GM21515 (cell line): Measurements from ENCODE around the gene NGEF.
"Not testable (repeated sequence)": the region's sequence is repeated elsewhere in the genome, so short reads cannot be mapped to it uniquely, and the experiment has no call there.

Source experiments
- ATAC-seq: cut with Tn5 transposase; IDR thresholded peaks from one replicate; pipeline ENCODE4 v1.9.1; 2021; ENCODE audit not compliant: unreplicated experiment

Gene NGEF

DNA sequence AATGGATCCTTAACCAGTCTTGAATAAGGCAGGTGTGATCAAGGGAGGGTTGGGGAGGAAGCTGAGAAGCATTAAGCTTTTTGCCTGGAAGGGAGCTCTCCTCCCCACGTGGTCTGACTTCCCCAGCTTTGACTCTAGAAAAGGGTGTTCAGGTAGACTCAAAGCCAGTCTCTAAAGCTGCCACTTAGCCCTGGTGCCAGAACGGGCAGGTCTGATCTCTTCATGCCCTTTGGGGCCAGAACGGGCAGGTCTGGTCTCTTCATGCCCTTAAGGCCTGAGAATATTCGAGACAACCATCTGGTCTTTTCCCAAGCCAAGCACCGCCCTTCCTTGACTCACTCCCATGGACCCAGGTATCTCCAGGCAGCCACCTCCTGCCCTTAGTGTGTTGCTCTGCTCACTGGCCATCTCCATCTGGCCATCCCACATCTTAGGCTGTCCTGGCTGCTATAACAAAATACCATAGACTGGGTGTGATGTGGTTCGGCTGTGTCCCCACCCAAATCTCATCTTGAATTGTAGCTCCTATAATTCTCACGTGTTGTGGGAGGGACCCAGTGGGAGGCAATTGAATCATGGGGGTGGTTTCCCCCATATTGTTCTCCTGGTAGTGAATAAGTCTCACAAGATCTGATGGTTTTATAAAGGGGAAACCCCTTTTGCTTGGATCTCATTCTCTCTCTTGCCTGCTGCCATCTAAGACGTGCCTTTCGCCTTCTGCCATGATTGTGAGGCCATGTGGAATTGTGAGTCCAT is 83.6 kb downstream of the NGEF start:
- no peak for ATAC-seq

DNA sequence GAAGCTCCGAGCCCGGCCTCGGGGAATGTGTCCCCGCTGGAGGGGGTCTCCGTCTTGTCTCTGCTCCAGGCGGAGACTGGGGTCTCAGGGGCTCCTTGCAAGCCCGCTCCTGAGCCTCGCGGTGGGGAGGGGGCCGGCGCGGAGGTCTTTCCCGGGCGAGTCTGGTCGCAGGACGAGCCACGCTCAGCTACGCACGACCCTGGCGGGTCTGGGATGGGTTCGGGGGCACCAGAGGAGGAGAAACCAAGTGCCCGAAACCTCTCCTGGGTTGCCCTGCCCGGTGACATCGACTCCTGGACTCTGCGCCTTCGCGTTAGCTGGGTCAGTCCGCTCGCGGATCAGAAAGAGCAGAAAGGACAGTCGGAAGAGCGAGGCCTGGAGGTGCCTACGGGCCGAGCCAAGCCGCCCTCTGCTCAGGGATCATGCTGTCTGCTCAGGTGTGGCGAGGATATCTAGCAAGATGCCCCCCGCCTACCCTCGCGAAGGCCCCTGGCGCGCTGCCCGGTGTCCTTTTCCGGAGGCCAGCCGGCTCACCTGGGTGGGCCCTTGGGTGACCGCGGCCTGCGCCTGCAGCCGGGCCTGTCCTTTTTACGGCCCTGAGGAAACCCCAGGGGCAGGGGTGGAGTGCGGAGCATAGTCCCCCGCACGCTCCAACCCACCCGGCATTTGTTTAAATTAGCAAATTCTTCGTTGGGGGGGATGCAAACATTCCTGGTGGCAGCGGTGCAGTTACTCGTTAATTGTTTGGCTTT is 84.3 kb downstream of the NGEF start:
- no peak for ATAC-seq

GRCh38 chr2:232927793-232928550 is 85.1 kb downstream of the NGEF start:
- no peak for ATAC-seq

- ATAC-seq, result no peak
These were observed 85.8 kb downstream of the NGEF start for GRCh38 chr2:232927032-232927792.

DNA sequence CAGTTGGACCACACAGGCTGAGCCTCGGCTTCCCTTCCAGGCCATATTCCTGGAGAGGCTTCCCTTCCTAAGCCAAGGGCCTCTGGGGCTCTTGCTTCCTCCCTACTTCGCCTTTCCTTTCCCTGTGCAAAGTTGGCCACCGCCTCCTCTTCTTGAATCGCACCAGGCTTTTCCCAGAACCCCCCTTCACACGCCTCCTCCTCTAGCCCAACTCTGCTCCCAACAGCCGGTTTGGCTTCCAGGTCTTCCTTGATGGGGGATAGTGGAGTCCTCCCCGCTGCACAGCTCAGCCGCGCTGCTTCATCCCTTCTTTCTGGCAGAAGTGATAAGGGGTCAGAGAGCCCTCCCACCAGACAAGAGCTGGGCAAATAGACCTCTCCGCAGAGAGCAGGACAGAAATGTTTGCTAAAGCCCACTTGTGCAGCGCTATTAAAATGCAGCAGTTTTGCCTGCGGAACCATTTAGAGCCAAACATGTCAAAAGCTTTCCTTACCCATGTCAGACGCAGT is 86.6 kb downstream of the NGEF start:
- ATAC-seq, result no peak

GRCh38 chr2:232925821-232926156 is 87.3 kb downstream of the NGEF start:
- ATAC-seq, result no peak

DNA sequence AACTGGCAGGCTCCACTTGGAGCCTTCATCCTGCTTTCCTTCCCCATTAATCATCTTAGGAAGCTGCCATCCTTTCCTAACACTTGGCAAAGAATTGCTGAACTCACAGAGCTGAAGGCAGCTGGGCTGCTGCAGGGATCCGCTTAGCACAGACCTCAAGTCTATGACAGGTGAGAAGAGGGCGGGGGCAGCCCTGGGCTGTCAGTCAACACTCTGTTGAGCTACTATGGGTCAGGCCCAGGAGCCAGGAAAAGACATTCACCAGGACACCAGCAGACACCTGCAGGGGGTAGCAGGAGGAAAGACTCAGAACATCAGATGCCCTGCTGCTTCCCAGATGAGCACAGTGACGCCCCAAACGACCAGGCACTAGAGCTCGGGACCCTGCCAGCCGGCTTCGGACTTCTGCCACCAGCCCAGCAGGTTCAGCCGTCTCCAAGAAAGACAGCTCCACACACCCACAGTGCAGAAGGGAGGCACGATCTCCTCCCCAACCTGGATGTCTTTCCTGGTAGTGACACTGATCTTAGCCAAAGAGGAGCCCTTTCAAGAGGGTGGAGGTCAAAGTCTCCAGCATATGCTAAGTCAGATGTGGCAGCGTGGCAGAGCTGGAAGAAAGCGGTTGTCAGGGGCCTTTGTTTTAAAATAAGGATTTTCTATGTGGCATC is 87.8 kb downstream of the NGEF start:
- ATAC-seq, result no peak

DNA sequence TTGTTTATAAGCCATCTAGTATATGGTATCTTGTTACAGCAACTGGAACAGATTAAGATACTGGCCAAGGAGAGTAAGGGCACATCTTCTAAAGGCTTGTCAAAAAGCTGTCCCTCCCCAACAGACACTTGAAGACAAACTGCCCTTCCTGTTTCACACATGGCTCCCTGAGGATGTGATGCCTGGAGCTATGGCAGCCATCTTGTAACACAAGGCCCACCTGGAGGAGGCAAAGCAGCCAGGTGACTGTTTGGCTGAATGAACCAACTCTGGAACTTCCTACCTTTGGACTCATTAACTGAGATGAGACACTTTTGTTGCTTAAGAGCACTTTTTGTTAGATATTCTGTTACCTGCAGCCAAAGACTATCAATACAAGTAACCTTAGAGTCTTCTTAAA is 88.6 kb downstream of the NGEF start:
- no peak for ATAC-seq

GRCh38 chr2:232920760-232921159 is 92.3 kb downstream of the NGEF start:
- ATAC-seq, result no peak

- no peak for ATAC-seq
These were observed 93.0 kb downstream of the NGEF start for GRCh38 chr2:232920055-232920454.

- no peak for ATAC-seq
These were observed 93.9 kb downstream of the NGEF start for GRCh38 chr2:232919141-232919540.

GRCh38 chr2:232913903-232914302 is 99.2 kb downstream of the NGEF start:
- ATAC-seq, result no peak

DNA sequence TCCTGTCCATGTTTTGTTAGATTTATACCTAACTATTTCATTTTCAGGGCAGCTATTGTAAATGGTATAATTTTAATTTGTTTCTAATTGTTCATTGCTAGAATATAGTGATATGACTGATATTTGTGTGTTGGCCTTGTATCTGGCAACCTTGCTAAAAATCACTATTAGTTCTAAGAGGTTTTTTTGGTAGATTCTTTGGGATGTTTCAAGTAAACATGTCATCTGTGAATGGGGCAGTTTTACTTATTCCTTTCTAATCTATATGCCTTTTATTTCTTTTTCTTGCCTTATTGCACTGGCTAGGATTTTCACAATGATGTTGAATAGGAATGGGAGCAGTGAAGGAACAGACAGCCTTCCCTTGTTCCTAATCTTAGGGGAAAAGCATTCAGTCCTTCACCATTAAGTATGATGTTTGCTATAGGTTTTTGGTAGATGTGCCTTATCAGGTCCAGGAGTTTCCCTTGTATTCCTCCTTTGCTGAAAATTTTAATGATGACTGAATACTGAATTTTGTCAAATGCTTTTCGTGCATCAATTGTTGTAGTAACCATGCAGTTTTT is 101.3 kb downstream of the NGEF start:
- ATAC-seq, result no peak

GRCh38 chr2:232910376-232910775 is 102.7 kb downstream of the NGEF start:
- ATAC-seq, result no peak

- no peak for ATAC-seq
These were observed 104.4 kb downstream of the NGEF start for GRCh38 chr2:232908695-232909094.

DNA sequence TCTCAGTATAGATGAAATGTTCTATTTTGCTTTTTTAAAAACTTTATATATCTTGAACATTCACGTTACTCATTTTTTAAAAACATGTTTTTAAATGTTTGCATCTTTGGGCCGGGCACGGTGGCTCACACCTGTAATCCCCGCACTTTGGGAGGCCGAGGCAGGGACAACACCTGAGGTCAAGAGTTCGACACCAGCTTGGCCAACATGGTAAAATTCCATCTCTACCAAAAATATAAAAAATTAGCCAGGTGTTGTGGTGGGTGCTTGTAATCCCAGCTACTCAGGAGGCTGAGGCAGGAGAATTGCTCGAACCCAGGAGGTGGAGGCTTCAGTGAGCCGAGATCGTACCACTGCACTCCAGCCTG is 105.4 kb downstream of the NGEF start:
- not testable (repeated sequence) for ATAC-seq

DNA sequence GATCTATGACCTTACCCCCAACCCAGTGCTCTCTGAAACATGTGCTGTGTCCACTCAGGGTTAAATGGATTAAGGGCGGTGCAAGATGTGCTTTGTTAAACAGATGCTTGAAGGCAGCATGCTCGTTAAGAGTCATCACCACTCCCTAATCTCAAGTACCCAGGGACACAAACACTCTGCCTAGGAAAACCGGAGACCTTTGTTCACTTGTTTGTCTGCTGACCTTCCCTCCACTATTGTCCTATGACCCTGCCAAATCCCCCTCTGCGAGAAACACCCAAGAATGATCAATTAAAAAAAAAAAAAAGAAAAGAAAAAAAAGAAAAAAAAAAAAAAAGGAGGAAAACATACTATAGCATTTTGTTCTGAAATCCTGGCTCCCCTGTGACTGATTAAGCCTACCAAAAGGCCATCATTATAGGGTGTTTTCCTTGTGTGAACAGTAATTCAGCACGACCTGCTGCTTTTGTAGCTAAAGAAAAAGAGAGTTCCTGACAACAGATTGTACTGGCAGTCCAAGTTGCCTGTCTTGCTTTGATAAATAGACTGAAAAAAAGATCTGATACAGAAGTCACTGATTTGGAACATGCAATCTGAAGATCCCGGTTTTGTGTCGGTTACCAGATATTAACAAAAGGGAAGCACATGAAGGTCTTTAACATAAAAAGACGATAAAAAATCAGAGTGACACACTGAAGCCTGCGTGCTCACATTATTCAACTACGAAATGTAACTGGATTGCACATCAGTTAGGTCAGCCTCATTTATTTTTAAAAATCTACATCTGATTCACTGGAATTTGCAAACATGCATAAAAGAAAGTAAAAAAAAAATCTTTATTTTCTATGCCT is 106.0 kb downstream of the NGEF start:
- ATAC-seq, result not testable (repeated sequence)

- ATAC-seq, result no peak
These were observed 109.1 kb downstream of the NGEF start for GRCh38 chr2:232903989-232904388.
